OCI-LY7 (cell line): Measurements from ENCODE around the gene MAN1B1.

Experiments used
- EZH2phosphoT487 ChIP-seq: fragments of 200-600 bp; sonication (generic); IDR thresholded peaks from 2 replicates; pipeline ENCODE4 v1.6.1; 2018; ENCODE audit warnings: low read depth, borderline replicate concordance, mild to moderate bottlenecking, mixed run types, antibody characterized with exemption, low read length, moderate library complexity, mixed read lengths
- TF ChIP-seq, protein P1 (sequence below): fragments of 200-600 bp; sonication (generic); conservative IDR thresholded peaks from 2 replicates; pipeline ENCODE4 v1.5.1; 2014; ENCODE audit warnings: mild to moderate bottlenecking, antibody characterized with exemption, low read length, moderate library complexity, mixed read lengths

DNA sequence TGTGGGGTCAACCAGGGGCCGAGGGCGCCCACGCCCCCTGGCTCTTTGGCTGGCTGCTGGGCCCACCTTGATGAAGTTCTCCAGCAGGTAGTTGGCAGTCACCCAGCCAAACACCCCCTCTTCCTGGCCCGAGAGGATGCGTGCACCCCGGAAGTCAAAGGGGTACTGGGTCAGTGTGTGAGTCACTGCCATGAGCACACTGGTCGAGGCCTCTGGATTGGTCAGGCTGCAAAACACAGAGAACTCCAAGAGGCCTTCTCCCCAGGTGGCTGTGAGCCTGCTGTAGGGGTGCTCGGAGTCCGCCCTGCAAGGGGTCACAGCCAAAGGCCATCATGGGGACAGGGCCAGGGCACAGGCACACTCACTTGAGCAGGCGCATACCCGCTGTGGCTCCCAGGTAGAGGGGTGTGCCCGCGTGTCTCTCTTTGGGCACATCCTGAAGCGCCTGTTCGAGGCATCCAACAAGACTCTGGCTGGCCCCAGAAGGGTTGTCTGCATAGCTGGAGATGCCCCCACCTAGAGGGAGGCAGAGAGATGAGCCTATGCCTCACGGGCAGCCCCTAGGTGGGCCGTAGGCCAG lies 35.5 kb upstream of the MAN1B1 start:
- TF ChIP-seq, protein P1, sequence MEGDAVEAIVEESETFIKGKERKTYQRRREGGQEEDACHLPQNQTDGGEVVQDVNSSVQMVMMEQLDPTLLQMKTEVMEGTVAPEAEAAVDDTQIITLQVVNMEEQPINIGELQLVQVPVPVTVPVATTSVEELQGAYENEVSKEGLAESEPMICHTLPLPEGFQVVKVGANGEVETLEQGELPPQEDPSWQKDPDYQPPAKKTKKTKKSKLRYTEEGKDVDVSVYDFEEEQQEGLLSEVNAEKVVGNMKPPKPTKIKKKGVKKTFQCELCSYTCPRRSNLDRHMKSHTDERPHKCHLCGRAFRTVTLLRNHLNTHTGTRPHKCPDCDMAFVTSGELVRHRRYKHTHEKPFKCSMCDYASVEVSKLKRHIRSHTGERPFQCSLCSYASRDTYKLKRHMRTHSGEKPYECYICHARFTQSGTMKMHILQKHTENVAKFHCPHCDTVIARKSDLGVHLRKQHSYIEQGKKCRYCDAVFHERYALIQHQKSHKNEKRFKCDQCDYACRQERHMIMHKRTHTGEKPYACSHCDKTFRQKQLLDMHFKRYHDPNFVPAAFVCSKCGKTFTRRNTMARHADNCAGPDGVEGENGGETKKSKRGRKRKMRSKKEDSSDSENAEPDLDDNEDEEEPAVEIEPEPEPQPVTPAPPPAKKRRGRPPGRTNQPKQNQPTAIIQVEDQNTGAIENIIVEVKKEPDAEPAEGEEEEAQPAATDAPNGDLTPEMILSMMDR: no peak
- TF ChIP-seq EZH2phosphoT487: no peak
